ENCODE data around the gene BEND6. TPM values are rescaled to one million over a fixed set of nuclear protein-coding genes. Genes with fewer than 3 reads are reported as not detected.

Gene BEND6
- total and polyA plus RNA-seq, 2 of the 8 experiments (the other 6 are each of a cell fraction or from before 2014, with no cell fraction given) = 0.71 to 2.1 TPM

DNA sequence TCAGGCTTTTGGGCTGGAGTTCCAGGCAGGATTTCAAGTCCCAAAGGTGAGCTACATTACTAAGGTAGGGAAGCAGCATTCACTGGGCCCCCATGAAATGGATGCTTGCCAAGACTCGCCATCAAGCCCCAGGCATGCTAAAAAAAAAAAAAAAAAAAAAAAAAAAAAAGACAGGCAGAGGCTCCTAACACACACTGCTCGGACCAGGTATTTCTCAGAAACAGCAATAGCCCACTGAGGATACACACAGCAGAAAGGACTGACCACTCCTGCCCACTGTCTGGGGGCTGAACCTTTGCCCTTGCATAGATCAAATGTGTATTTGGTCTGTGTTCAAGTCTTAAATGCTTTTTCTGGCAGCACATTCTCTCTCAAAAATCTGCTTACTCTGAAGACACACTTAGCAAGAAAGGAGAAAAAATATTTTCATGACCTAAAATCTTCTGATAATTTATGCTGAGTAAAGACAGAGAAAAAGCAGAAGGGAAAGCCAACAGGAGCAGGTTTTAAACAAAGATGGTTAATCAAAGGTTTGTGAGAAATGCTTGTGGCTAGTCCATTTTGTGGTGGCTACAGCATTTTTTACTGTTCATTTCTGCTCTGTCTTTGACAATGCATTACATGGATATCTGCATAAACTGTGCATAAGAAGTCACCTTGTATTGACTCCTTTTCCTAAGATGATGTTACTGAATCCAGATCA lies 37.9 kb upstream of the BEND6 start (continued):
- TF ChIP-seq RXRA (IDR thresholded peaks at IDR 0.05; ENCODE audit: insufficient read depth, low read depth, low read length) = no peak
- TF ChIP-seq ATF2 (IDR thresholded peaks at IDR 0.05; ENCODE audit: low read length) = no peak
- no peak for TF ChIP-seq RBBP5 (IDR thresholded peaks at IDR 0.05; ENCODE audit: borderline replicate concordance, low read depth, low read length)
- no peak for TF ChIP-seq KDM5A (IDR thresholded peaks at IDR 0.05; ENCODE audit: low read length)
- no peak for TF ChIP-seq SIN3A (conservative IDR thresholded peaks at IDR 0.05 in 1 of 2, IDR thresholded peaks at IDR 0.05 in 1 of 2; ENCODE audit: low read depth in 1 of 2, low read length in 2 of 2)
- TF ChIP-seq TBP (IDR thresholded peaks at IDR 0.05; ENCODE audit: low read depth, low read length) = no peak
